ENCODE measurements around the gene S100A16.
"Not testable (repeated sequence)": the region's sequence is repeated elsewhere in the genome, so short reads cannot be mapped to it uniquely, and the experiment has no call there.

S100A16 gene

GRCh38 chr1:153588482-153588881 lies 24.5 kb downstream of the S100A16 start:
- no peak for ATAC-seq
- Mint-ChIP-seq H3K4me1 (no peaks in the 10 kb centered on the region), H3K9me3 (no peaks in the 10 kb centered on the region), H3K4me3 (no peak overlapping the region), H3K27ac (no peak overlapping the region), H3K36me3 (no peaks in the 10 kb centered on the region), H3K27me3 (no peaks in the 10 kb centered on the region)

GRCh38 chr1:153588033-153588432 lies 24.9 kb downstream of the S100A16 start:
- H3K4me3 Mint-ChIP-seq, H3K36me3 Mint-ChIP-seq, H3K4me1 Mint-ChIP-seq, H3K27ac Mint-ChIP-seq, H3K27me3 Mint-ChIP-seq, H3K9me3 Mint-ChIP-seq, ATAC-seq: not testable (repeated sequence)

- no peak for ATAC-seq
- Mint-ChIP-seq H3K4me3 (no peak overlapping the region), H3K36me3 (no peaks in the 10 kb centered on the region), H3K27ac (no peak overlapping the region), H3K27me3 (no peaks in the 10 kb centered on the region), H3K4me1 (no peaks in the 10 kb centered on the region), H3K9me3 (no peaks in the 10 kb centered on the region)
Measured at GRCh38 chr1:153587314-153587713, 25.6 kb downstream of the S100A16 start.

- Mint-ChIP-seq H3K4me1 (no peaks in the 10 kb centered on the region), H3K9me3 (no peaks in the 10 kb centered on the region), H3K27me3 (no peaks in the 10 kb centered on the region), H3K27ac (no peak overlapping the region), H3K4me3 (no peak overlapping the region), H3K36me3 (no peaks in the 10 kb centered on the region)
- ATAC-seq: no peak
Measured at GRCh38 chr1:153586347-153586746, 26.6 kb downstream of the S100A16 start.

- H3K36me3 Mint-ChIP-seq: no peaks in the 10 kb centered on the region
- no peaks in the 10 kb centered on the region for H3K9me3 Mint-ChIP-seq
- no peak for ATAC-seq
- H3K27ac Mint-ChIP-seq: no peak overlapping the region
- H3K4me3 Mint-ChIP-seq: no peak overlapping the region
- no peaks in the 10 kb centered on the region for H3K27me3 Mint-ChIP-seq
- no peaks in the 10 kb centered on the region for H3K4me1 Mint-ChIP-seq
Measured at GRCh38 chr1:153585006-153585405, 27.9 kb downstream of the S100A16 start.

GRCh38 chr1:153583976-153584375 lies 29.0 kb downstream of the S100A16 start:
- Mint-ChIP-seq H3K4me1 (no peaks in the 10 kb centered on the region), H3K9me3 (no peaks in the 10 kb centered on the region), H3K4me3 (no peak overlapping the region), H3K36me3 (no peaks in the 10 kb centered on the region), H3K27me3 (peaks cover 5% of the 10 kb centered on the region), H3K27ac (no peak overlapping the region)
- no peak for ATAC-seq

- H3K27ac Mint-ChIP-seq, H3K4me1 Mint-ChIP-seq, H3K9me3 Mint-ChIP-seq, H3K27me3 Mint-ChIP-seq, H3K4me3 Mint-ChIP-seq, ATAC-seq, H3K36me3 Mint-ChIP-seq: not testable (repeated sequence)
Measured at GRCh38 chr1:153583514-153583913, 29.4 kb downstream of the S100A16 start.

GRCh38 chr1:153582836-153583235 lies 30.1 kb downstream of the S100A16 start:
- H3K36me3 Mint-ChIP-seq, H3K4me1 Mint-ChIP-seq, H3K4me3 Mint-ChIP-seq, H3K27ac Mint-ChIP-seq, ATAC-seq, H3K9me3 Mint-ChIP-seq: not testable (repeated sequence)
- peaks cover 17% of the 10 kb centered on the region for H3K27me3 Mint-ChIP-seq

- no peak for ATAC-seq
- Mint-ChIP-seq H3K4me3 (no peak overlapping the region), H3K27me3 (peaks cover 23% of the 10 kb centered on the region), H3K9me3 (no peaks in the 10 kb centered on the region), H3K4me1 (peaks cover 12% of the 10 kb centered on the region), H3K27ac (no peak overlapping the region), H3K36me3 (no peaks in the 10 kb centered on the region)
Measured at GRCh38 chr1:153578936-153579335, 34.0 kb downstream of the S100A16 start.

GRCh38 chr1:153578490-153578889 lies 34.4 kb downstream of the S100A16 start:
- H3K27me3 Mint-ChIP-seq: peaks cover 23% of the 10 kb centered on the region
- H3K4me3 Mint-ChIP-seq: no peak overlapping the region
- no peak for ATAC-seq

GRCh38 chr1:153577624-153578051 lies 35.3 kb downstream of the S100A16 start:
- Mint-ChIP-seq H3K4me1 (peaks cover 19% of the 10 kb centered on the region), H3K36me3 (no peaks in the 10 kb centered on the region), H3K27ac (peak overlapping the region; percentile 3), H3K4me3 (no peak overlapping the region), H3K27me3 (peaks cover 23% of the 10 kb centered on the region), H3K9me3 (no peaks in the 10 kb centered on the region)
- no peak for ATAC-seq

More at GRCh38 chr1:153578490-153578889, 34.4 kb downstream of the S100A16 start:
- peaks cover 12% of the 10 kb centered on the region for H3K4me1 Mint-ChIP-seq
- H3K36me3 Mint-ChIP-seq: no peaks in the 10 kb centered on the region
- no peaks in the 10 kb centered on the region for H3K9me3 Mint-ChIP-seq
- H3K27ac Mint-ChIP-seq: no peak overlapping the region

GRCh38 chr1:153577138-153577537 lies 35.8 kb downstream of the S100A16 start:
- no peaks in the 10 kb centered on the region for H3K36me3 Mint-ChIP-seq
- no peak for ATAC-seq
- no peaks in the 10 kb centered on the region for H3K9me3 Mint-ChIP-seq
- H3K27ac Mint-ChIP-seq: peak overlapping the region; percentile 3
- H3K4me3 Mint-ChIP-seq: no peak overlapping the region
- H3K4me1 Mint-ChIP-seq: peaks cover 23% of the 10 kb centered on the region
- peaks cover 23% of the 10 kb centered on the region for H3K27me3 Mint-ChIP-seq

GRCh38 chr1:153575497-153575896 lies 37.4 kb downstream of the S100A16 start:
- H3K4me3 Mint-ChIP-seq, H3K36me3 Mint-ChIP-seq, H3K9me3 Mint-ChIP-seq, ATAC-seq, H3K27ac Mint-ChIP-seq: not testable (repeated sequence)
- peaks cover 23% of the 10 kb centered on the region for H3K4me1 Mint-ChIP-seq
- H3K27me3 Mint-ChIP-seq: peaks cover 23% of the 10 kb centered on the region

GRCh38 chr1:153575081-153575491 lies 37.9 kb downstream of the S100A16 start:
- H3K4me3 Mint-ChIP-seq, H3K36me3 Mint-ChIP-seq, H3K27ac Mint-ChIP-seq, ATAC-seq, H3K9me3 Mint-ChIP-seq: not testable (repeated sequence)
- peaks cover 23% of the 10 kb centered on the region for H3K4me1 Mint-ChIP-seq
- H3K27me3 Mint-ChIP-seq: peaks cover 23% of the 10 kb centered on the region

GRCh38 chr1:153573351-153573750 lies 39.6 kb downstream of the S100A16 start:
- Mint-ChIP-seq H3K4me1 (peaks cover 29% of the 10 kb centered on the region), H3K27me3 (peaks cover 12% of the 10 kb centered on the region), H3K4me3 (no peak overlapping the region), H3K9me3 (no peaks in the 10 kb centered on the region), H3K36me3 (no peaks in the 10 kb centered on the region), H3K27ac (peak overlapping the region; percentile 44)
- ATAC-seq: no peak

GRCh38 chr1:153572569-153573015 lies 40.3 kb downstream of the S100A16 start:
- Mint-ChIP-seq H3K27me3 (peaks cover 4% of the 10 kb centered on the region), H3K27ac (peak overlapping the region; percentile 44), H3K9me3 (no peaks in the 10 kb centered on the region), H3K4me3 (no peak overlapping the region), H3K36me3 (no peaks in the 10 kb centered on the region), H3K4me1 (peaks cover 34% of the 10 kb centered on the region)
- ATAC-seq: peak; percentile 93

GRCh38 chr1:153571706-153572105 lies 41.2 kb downstream of the S100A16 start:
- no peaks in the 10 kb centered on the region for H3K36me3 Mint-ChIP-seq
- ATAC-seq: no peak
- H3K27me3 Mint-ChIP-seq: no peaks in the 10 kb centered on the region
- H3K4me1 Mint-ChIP-seq: peaks cover 33% of the 10 kb centered on the region
- H3K4me3 Mint-ChIP-seq: no peak overlapping the region
- H3K9me3 Mint-ChIP-seq: no peaks in the 10 kb centered on the region
- no peak overlapping the region for H3K27ac Mint-ChIP-seq

Measured in stimulated activated memory B cell treated with anti-CD40 and anti-IgM and Interleukin-4, amounts not matched to agents 10 μg/mL and 1 μg/mL and 100 μg/mL, for 72 hours (primary cell).